SU-DHL-6 (cell line): Measurements from ENCODE around the gene KDSR.

ENCODE experiments used
- CTCF ChIP-seq: fragments of 200-600 bp; sonication (generic); IDR thresholded peaks from one replicate; pipeline ENCODE4 v1.5.1; 2017; ENCODE audit warnings: antibody characterized with exemption, mild to moderate bottlenecking, low read length, moderate library complexity; ENCODE audit not compliant: insufficient read depth, poor library complexity, severe bottlenecking
- EZH2phosphoT487 ChIP-seq: fragments of 200-600 bp; sonication (generic), shearing (Covaris generic); conservative IDR thresholded peaks from 2 replicates; pipeline ENCODE4 v1.6.1; 2018; ENCODE audit warnings: mild to moderate bottlenecking, antibody characterized with exemption, low read length, moderate library complexity, mixed read lengths

- TF ChIP-seq CTCF: no peak
- TF ChIP-seq EZH2phosphoT487: no peak
These were observed 47.5 kb downstream of the KDSR start, which contains the start of gene BCL2 for GRCh38 chr18:63319383-63320122.
